OCI-LY1 (cell line): ENCODE measurements around the gene SMARCA5.

Source experiments
- H2AFZ ChIP-seq: fragments of 200-600 bp; sonication (generic), shearing (Covaris generic); 2 replicates; pipeline ENCODE4 v1.6.0; 2014; ENCODE audit warnings: antibody characterized with exemption, mild to moderate bottlenecking, low read length
- H3F3A ChIP-seq: fragments of 200-600 bp; sonication (generic), shearing (Covaris generic); 2 replicates; pipeline ENCODE4 v1.6.0; 2014; ENCODE audit warnings: mild to moderate bottlenecking, antibody characterized with exemption, low read length, moderate library complexity; ENCODE audit not compliant: insufficient read depth
- H3K27ac ChIP-seq: fragments of 200-600 bp; sonication (generic); 2 replicates; pipeline ENCODE4 v1.5.1; 2014; ENCODE audit warnings: low read length, mixed run types, mild to moderate bottlenecking, low read depth; ENCODE audit not compliant: poor library complexity, severe bottlenecking
- H3K27me3 ChIP-seq: fragments of 200-600 bp; sonication (generic); 2 replicates; pipeline ENCODE4 v1.6.0; 2014; ENCODE audit warnings: antibody characterized with exemption, mild to moderate bottlenecking, low read length, moderate library complexity; ENCODE audit not compliant: insufficient read depth
- H3K36me3 ChIP-seq: fragments of 200-600 bp; sonication (generic); 2 replicates; pipeline ENCODE4 v1.6.1; 2014; ENCODE audit warnings: mild to moderate bottlenecking, antibody characterized with exemption, low read length, moderate library complexity, mixed read lengths; ENCODE audit not compliant: insufficient read depth
- H3K4me1 ChIP-seq: fragments of 200-600 bp; sonication (generic); 2 replicates; pipeline ENCODE4 v1.5.1; 2014; ENCODE audit warnings: mild to moderate bottlenecking, low read length, moderate library complexity; ENCODE audit not compliant: insufficient read depth, severe bottlenecking
- H3K4me2 ChIP-seq: fragments of 200-600 bp; sonication (generic), shearing (Covaris generic); 2 replicates; pipeline ENCODE4 v1.6.1; 2014; ENCODE audit warnings: low read length
- H3K4me3 ChIP-seq: fragments of 200-600 bp; sonication (generic); 2 replicates; pipeline ENCODE4 v1.5.1; 2014; ENCODE audit warnings: low read length, low read depth, mild to moderate bottlenecking, mixed read lengths; ENCODE audit not compliant: poor library complexity, severe bottlenecking
- H3K79me2 ChIP-seq: fragments of 200-600 bp; shearing (Covaris generic); 2 replicates; pipeline ENCODE4 v1.6.1; 2016; ENCODE audit warnings: mixed run types, low read length, mixed read lengths; ENCODE audit not compliant: insufficient read depth
- H3K9ac ChIP-seq: fragments of 200-600 bp; sonication (generic), shearing (Covaris generic); 2 replicates; pipeline ENCODE4 v1.6.1; 2014; ENCODE audit warnings: mild to moderate bottlenecking, low read length, mixed read lengths
- H3K9me2 ChIP-seq: fragments of 200-600 bp; sonication (generic), shearing (Covaris generic); 2 replicates; pipeline ENCODE4 v1.6.1; 2014; ENCODE audit warnings: low read depth, mild to moderate bottlenecking, low read length, mixed read lengths
- H3K9me3 ChIP-seq: fragments of 200-600 bp; shearing (Covaris generic); 2 replicates; pipeline ENCODE4 v1.6.1; 2014; ENCODE audit warnings: low read length, mixed read lengths
- H4K20me1 ChIP-seq: fragments of 200-600 bp; sonication (generic), shearing (Covaris generic); 2 replicates; pipeline ENCODE4 v1.6.0; 2016; ENCODE audit warnings: mild to moderate bottlenecking, low read length; ENCODE audit not compliant: insufficient read depth
- CTCF ChIP-seq: fragments of 200-600 bp; sonication (generic), shearing (Covaris generic); IDR thresholded peaks from 2 replicates; pipeline ENCODE4 v1.5.1; 2017; ENCODE audit warnings: mild to moderate bottlenecking, antibody characterized with exemption, low read length, moderate library complexity, mixed read lengths
- EZH2 ChIP-seq: fragments of 200-600 bp; sonication (generic), shearing (Covaris generic); IDR thresholded peaks from 2 replicates; pipeline ENCODE4 v1.8.0; 2017; ENCODE audit warnings: borderline replicate concordance, mixed run types, mild to moderate bottlenecking, antibody characterized with exemption, low read length, moderate library complexity, mixed read lengths

The SMARCA5 gene

DNA sequence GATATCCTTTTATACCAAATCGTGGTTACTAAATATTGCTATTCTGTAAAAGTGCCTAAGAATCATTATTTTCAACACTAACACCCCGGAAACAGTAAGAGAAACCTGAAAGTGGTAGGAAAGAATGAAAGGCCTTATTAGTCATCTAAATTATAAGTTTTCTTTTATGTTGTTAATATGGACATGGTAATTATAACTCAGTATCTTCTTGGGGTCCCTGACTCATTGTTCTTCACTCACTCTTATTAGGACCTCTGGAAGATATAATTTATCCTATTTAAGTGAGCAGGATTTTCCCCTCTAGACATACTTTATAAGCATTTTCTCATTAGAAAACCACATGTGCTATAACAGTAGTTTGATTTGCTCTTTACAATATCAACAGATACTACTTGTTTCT is 51.0 kb downstream of the SMARCA5 start:
- no peak for TF ChIP-seq CTCF
- TF ChIP-seq EZH2 = no peak
- Histone ChIP-seq H3K4me2 (no peak overlapping the region), H2AFZ (no peak overlapping the region), H3F3A (no peaks in the 10 kb centered on the region), H3K9me2 (no peaks in the 10 kb centered on the region), H3K9ac (no peak overlapping the region), H3K9me3 (no peaks in the 10 kb centered on the region), H4K20me1 (no peaks in the 10 kb centered on the region), H3K36me3 (no peaks in the 10 kb centered on the region), H3K79me2 (no peaks in the 10 kb centered on the region), H3K4me1 (peaks cover 7% of the 10 kb centered on the region), H3K27me3 (no peaks in the 10 kb centered on the region), H3K27ac (no peak overlapping the region), H3K4me3 (no peak overlapping the region)

- no peaks in the 10 kb centered on the region for H3K4me1 ChIP-seq
- no peak overlapping the region for H3K4me3 ChIP-seq
- H3K79me2 ChIP-seq = no peaks in the 10 kb centered on the region
- H3K4me2 ChIP-seq = no peak overlapping the region
- no peak overlapping the region for H2AFZ ChIP-seq
- no peaks in the 10 kb centered on the region for H3K36me3 ChIP-seq
- H3K9ac ChIP-seq = no peak overlapping the region
- TF ChIP-seq EZH2 = no peak
- TF ChIP-seq CTCF = no peak
- H3K9me3 ChIP-seq = no peaks in the 10 kb centered on the region
- H3F3A ChIP-seq = no peaks in the 10 kb centered on the region
- no peaks in the 10 kb centered on the region for H3K9me2 ChIP-seq
- no peaks in the 10 kb centered on the region for H3K27me3 ChIP-seq
- H4K20me1 ChIP-seq = no peaks in the 10 kb centered on the region
- H3K27ac ChIP-seq = no peak overlapping the region
These were observed 61.8 kb downstream of the SMARCA5 start for GRCh38 chr4:143575331-143575730.

DNA sequence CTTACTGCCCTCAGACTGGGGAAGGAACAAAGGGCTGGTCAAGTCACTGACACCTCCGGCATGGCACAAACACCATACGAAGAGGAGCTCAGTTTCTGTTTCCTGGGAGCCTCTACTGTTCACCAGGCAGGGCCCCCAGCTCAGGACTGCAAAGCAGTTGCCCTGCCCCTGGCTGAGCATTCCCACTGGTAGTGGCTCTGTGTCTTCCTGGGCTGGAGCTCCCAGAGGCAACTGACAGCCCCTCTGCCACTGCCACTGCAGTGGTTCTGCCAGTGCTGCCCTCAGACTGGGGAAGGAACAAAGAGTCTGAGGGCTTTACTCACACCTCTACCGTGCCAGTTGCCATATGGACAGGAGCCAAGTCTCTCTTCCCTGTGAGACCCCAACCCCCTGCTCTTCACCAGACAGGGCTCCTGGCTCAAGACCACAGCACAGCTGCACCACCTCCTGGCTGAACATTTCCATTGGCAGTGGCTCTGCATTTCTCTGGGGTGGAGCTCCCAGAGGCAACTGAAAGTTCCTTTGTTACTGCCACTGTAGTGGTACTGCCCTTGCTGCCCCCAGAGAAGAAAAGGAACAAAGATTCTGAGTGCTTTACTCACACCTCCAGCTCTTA is 67.9 kb downstream of the SMARCA5 start:
- Histone ChIP-seq H3K9me3 (peaks cover 2% of the 10 kb centered on the region; the same call in 1 of the 2 replicates), H3K9me2 (no peaks in the 10 kb centered on the region), H3K27me3 (no peaks in the 10 kb centered on the region), H2AFZ (no peak overlapping the region), H3K27ac (no peak overlapping the region), H3K9ac (no peak overlapping the region), H3K4me3 (no peak overlapping the region), H3K36me3 (no peaks in the 10 kb centered on the region), H3K79me2 (no peaks in the 10 kb centered on the region), H4K20me1 (no peaks in the 10 kb centered on the region), H3F3A (no peaks in the 10 kb centered on the region), H3K4me1 (no peaks in the 10 kb centered on the region), H3K4me2 (no peak overlapping the region)
- TF ChIP-seq EZH2 (no peak), CTCF (peak; percentile 5; the same call in 1 of the 2 replicates)
